22Rv1 (cell line): ENCODE measurements around the gene FBXW12.
"Not testable (repeated sequence)": the region's sequence is repeated elsewhere in the genome, so short reads cannot be mapped to it uniquely, and the experiment has no call there.

Experiments
- H3K27ac ChIP-seq: fragments of 450-650 bp; 2 replicates; pipeline ENCODE4 v1.5.1; 2017
- CTCF ChIP-seq: fragments of 450-650 bp; IDR thresholded peaks from 2 replicates; pipeline ENCODE4 v1.5.1; 2017; ENCODE audit warnings: mild to moderate bottlenecking
- ZFX ChIP-seq: fragments of 450-650 bp; IDR thresholded peaks from 2 replicates; pipeline ENCODE4 v1.6.1; 2017; ENCODE audit warnings: antibody characterized with exemption, borderline replicate concordance

The FBXW12 gene

GRCh38 chr3:48395714-48396113 is 23.7 kb downstream of the FBXW12 start:
- TF ChIP-seq CTCF, result no peak
- TF ChIP-seq ZFX, result no peak
- H3K27ac ChIP-seq, result no peak overlapping the region

- no peak for TF ChIP-seq CTCF
- H3K27ac ChIP-seq, result no peak overlapping the region
These were observed 26.0 kb downstream of the FBXW12 start for GRCh38 chr3:48397767-48398681.

GRCh38 chr3:48398701-48399386 is 26.8 kb downstream of the FBXW12 start:
- TF ChIP-seq ZFX, result no peak
- TF ChIP-seq CTCF, result no peak
- H3K27ac ChIP-seq, result no peak overlapping the region

- TF ChIP-seq CTCF (no peak), ZFX (no peak)
These were observed 27.6 kb downstream of the FBXW12 start for GRCh38 chr3:48399387-48400172.

GRCh38 chr3:48400824-48401433 is 28.9 kb downstream of the FBXW12 start:
- H3K27ac ChIP-seq, result no peak overlapping the region
- TF ChIP-seq ZFX, result no peak
- TF ChIP-seq CTCF, result peak; percentile 92

More at GRCh38 chr3:48399387-48400172, 27.6 kb downstream of the FBXW12 start:
- no peak overlapping the region for H3K27ac ChIP-seq

- H3K27ac ChIP-seq, result not testable (repeated sequence)
These were observed 29.4 kb downstream of the FBXW12 start for GRCh38 chr3:48401434-48401901.

- TF ChIP-seq CTCF, result no peak
- TF ChIP-seq ZFX, result no peak
- peak overlapping the region; percentile 8; the same call in 1 of the 2 replicates for H3K27ac ChIP-seq
These were observed 30.3 kb downstream of the FBXW12 start for GRCh38 chr3:48402281-48402732.
